ENCODE results near the gene MRPS14. TPM values are rescaled to one million over a fixed set of nuclear protein-coding genes. Genes with fewer than 3 reads are reported as not detected.

The MRPS14 gene
- total and polyA plus RNA-seq, 2 donors (not counting 1 experiment from before 2014, with no cell fraction given) = 9.1 to 29.4 TPM

DNA sequence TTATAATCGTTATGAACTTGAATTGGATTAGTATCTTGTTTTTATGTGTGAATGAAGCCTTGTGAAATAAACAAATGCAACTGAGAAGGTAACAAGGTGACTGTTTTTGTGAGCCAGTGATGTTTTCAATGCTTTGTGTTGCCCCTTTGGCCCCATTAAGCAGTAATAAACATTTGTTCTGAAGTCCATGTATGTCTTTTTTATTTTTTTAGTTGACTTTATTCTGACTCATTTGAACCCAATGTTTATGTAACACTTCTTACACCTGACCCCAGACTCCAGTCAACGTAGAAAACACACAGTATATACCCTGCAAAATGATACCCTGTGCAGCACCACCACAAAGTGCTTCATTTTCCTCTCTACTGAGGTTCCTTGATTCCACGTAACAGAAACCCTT, 28.1 kb downstream of the MRPS14 start:
- intact Hi-C loops (cut with micrococcal nuclease) = loop anchor here (10.0 kb wide), 1 partner anchor 730 kb away; no protein-coding TSS in a partner anchor
- Mint-ChIP-seq H3K4me3 (no peak overlapping the region), H3K27me3 (no peaks in the 10 kb centered on the region), H3K27ac (no peak overlapping the region), H3K4me1 (peaks cover 20% of the 10 kb centered on the region), H3K9me3 (ENCODE audit: insufficient read depth) (no peaks in the 10 kb centered on the region)
- no peak for TF ChIP-seq EZH2 (IDR thresholded peaks at IDR 0.05; ENCODE audit: borderline replicate concordance, insufficient read depth, low read depth, low read length, poor library complexity, severe bottlenecking)
- TF ChIP-seq, protein P1, sequence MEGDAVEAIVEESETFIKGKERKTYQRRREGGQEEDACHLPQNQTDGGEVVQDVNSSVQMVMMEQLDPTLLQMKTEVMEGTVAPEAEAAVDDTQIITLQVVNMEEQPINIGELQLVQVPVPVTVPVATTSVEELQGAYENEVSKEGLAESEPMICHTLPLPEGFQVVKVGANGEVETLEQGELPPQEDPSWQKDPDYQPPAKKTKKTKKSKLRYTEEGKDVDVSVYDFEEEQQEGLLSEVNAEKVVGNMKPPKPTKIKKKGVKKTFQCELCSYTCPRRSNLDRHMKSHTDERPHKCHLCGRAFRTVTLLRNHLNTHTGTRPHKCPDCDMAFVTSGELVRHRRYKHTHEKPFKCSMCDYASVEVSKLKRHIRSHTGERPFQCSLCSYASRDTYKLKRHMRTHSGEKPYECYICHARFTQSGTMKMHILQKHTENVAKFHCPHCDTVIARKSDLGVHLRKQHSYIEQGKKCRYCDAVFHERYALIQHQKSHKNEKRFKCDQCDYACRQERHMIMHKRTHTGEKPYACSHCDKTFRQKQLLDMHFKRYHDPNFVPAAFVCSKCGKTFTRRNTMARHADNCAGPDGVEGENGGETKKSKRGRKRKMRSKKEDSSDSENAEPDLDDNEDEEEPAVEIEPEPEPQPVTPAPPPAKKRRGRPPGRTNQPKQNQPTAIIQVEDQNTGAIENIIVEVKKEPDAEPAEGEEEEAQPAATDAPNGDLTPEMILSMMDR (IDR thresholded peaks at IDR 0.05) = no peak
- Histone ChIP-seq H3K27me3 (replicated peaks in 1 of 4; ENCODE audit: control extremely low read depth in 1 of 4, control insufficient read depth in 3 of 4, insufficient read depth in 4 of 4, low read length in 3 of 4) (no peaks in the 10 kb centered on the region), H3K27ac (ENCODE audit: low read length in 2 of 2) (no peak overlapping the region), H3K36me3 (replicated peaks in 1 of 2; ENCODE audit: control extremely low read depth in 1 of 2, control insufficient read depth in 1 of 2, extremely low read depth in 1 of 2, insufficient read depth in 2 of 2, low read length in 1 of 2) (peaks cover 0 to 6% of the 10 kb centered on the region in 2 experiments), H3K4me1 (ENCODE audit: control insufficient read depth in 2 of 2, insufficient read depth in 2 of 2, low read length in 2 of 2) (peaks cover 18 to 21% of the 10 kb centered on the region in 2 donors), H3K4me3 (ENCODE audit: control extremely low read depth in 1 of 5, extremely low read depth in 1 of 5, insufficient read depth in 1 of 5, low read depth in 2 of 5, low read length in 4 of 5) (no peak overlapping the region), H3K79me2 (ENCODE audit: control insufficient read depth, insufficient read depth, low read length) (peaks cover 2% of the 10 kb centered on the region), H3K9ac (ENCODE audit: low read length) (no peak overlapping the region), H3K9me3 (ENCODE audit: control extremely low read depth in 1 of 3, control insufficient read depth in 2 of 3, insufficient read depth in 1 of 3, low read length in 2 of 3) (no peaks in the 10 kb centered on the region), H3K4me2 (replicated peaks; ENCODE audit: low read depth, low read length, poor library complexity, severe bottlenecking) (no peak overlapping the region), H4K20me1 (ENCODE audit: control insufficient read depth, insufficient read depth, low read length, poor library complexity, severe bottlenecking) (no peaks in the 10 kb centered on the region), H2AFZ (ENCODE audit: insufficient read depth, low read depth, low read length, poor library complexity, severe bottlenecking) (no peak overlapping the region)
- ChIA-PET CTCF (interaction anchor here (1.4 kb wide), 1 partner anchor 9 kb away, joined by 5 read pairs; no protein-coding TSS in a partner anchor), POLR2A (no interaction called here)
- no peak for DNase-seq
- ATAC-seq (ENCODE audit: low read depth) = no peak
- 100% methylated on average over 1 of the region's 3 CpGs for WGBS (ENCODE audit: insufficient coverage)

GRCh38 chr1:174991473-174991872, 31.8 kb downstream of the MRPS14 start:
- H3K4me2 ChIP-seq (replicated peaks; ENCODE audit: low read depth, low read length, poor library complexity, severe bottlenecking) = no peak overlapping the region
- H3K9me3 Mint-ChIP-seq (ENCODE audit: insufficient read depth) = no peaks in the 10 kb centered on the region
- no peak for DNase-seq
- ATAC-seq (ENCODE audit: low read depth) = no peak
- H3K27ac Mint-ChIP-seq = peak overlapping the region; percentile 56
- no peaks in the 10 kb centered on the region for H3K27me3 Mint-ChIP-seq
- TF ChIP-seq EZH2 (IDR thresholded peaks at IDR 0.05; ENCODE audit: borderline replicate concordance, insufficient read depth, low read depth, low read length, poor library complexity, severe bottlenecking) = no peak
- TF ChIP-seq, protein P1 (IDR thresholded peaks at IDR 0.05) = no peak
- H3K36me3 ChIP-seq (replicated peaks in 1 of 2; ENCODE audit: control extremely low read depth in 1 of 2, control insufficient read depth in 1 of 2, extremely low read depth in 1 of 2, insufficient read depth in 2 of 2, low read length in 1 of 2) = peaks cover 0 to 8% of the 10 kb centered on the region in 2 experiments
- no peak overlapping the region for H3K27ac ChIP-seq (ENCODE audit: low read length in 2 of 2)
- ChIA-PET POLR2A (no interaction called here), CTCF (interaction anchor here (1.4 kb wide), 1 partner anchor 729 kb away, joined by 4 read pairs; no protein-coding TSS in a partner anchor)
- intact Hi-C loops (cut with micrococcal nuclease) = loop anchor here (10.0 kb wide), 1 partner anchor 727 kb away; no protein-coding TSS in a partner anchor
- H4K20me1 ChIP-seq (ENCODE audit: control insufficient read depth, insufficient read depth, low read length, poor library complexity, severe bottlenecking) = no peaks in the 10 kb centered on the region
- H3K27me3 ChIP-seq (replicated peaks in 1 of 4; ENCODE audit: control extremely low read depth in 1 of 4, control insufficient read depth in 3 of 4, insufficient read depth in 4 of 4, low read length in 3 of 4) = no peaks in the 10 kb centered on the region
- no peak overlapping the region for H3K9ac ChIP-seq (ENCODE audit: low read length)
- H3K4me1 Mint-ChIP-seq = peaks cover 20% of the 10 kb centered on the region
- WGBS (ENCODE audit: insufficient coverage) = 100% methylated on average over 1 of the region's 1 CpG
- peaks cover 11 to 15% of the 10 kb centered on the region in 2 donors for H3K4me1 ChIP-seq (ENCODE audit: control insufficient read depth in 2 of 2, insufficient read depth in 2 of 2, low read length in 2 of 2)
- H2AFZ ChIP-seq (ENCODE audit: insufficient read depth, low read depth, low read length, poor library complexity, severe bottlenecking) = no peak overlapping the region
- H3K79me2 ChIP-seq (ENCODE audit: control insufficient read depth, insufficient read depth, low read length) = no peaks in the 10 kb centered on the region
- H3K4me3 Mint-ChIP-seq = no peak overlapping the region
- H3K4me3 ChIP-seq (ENCODE audit: control extremely low read depth in 1 of 5, extremely low read depth in 1 of 5, insufficient read depth in 1 of 5, low read depth in 2 of 5, low read length in 4 of 5) = no peak overlapping the region
- H3K9me3 ChIP-seq (ENCODE audit: control extremely low read depth in 1 of 3, control insufficient read depth in 2 of 3, insufficient read depth in 1 of 3, low read length in 2 of 3) = no peaks in the 10 kb centered on the region

Measured in B cell (primary cell).